Lower leg skin (tissue), 3 donors: ENCODE data around the gene KCNK7.

Source experiments
- CTCF ChIP-seq, 3 donors: fragments of 450-650 bp; IDR thresholded peaks; one replicate each; pipeline ENCODE4 v1.5.1; 2016; ENCODE audit warnings: antibody characterized with exemption in 3 of 3, mild to moderate bottlenecking in 3 of 3, moderate library complexity in 2 of 3
- POLR2A ChIP-seq, 2 donors: fragments of 450-650 bp; IDR thresholded peaks; one replicate each; pipeline ENCODE4 v1.6.1; 2016 to 2017; ENCODE audit warnings: antibody characterized with exemption in 2 of 2, mild to moderate bottlenecking in 1 of 2, moderate library complexity in 1 of 2

DNA sequence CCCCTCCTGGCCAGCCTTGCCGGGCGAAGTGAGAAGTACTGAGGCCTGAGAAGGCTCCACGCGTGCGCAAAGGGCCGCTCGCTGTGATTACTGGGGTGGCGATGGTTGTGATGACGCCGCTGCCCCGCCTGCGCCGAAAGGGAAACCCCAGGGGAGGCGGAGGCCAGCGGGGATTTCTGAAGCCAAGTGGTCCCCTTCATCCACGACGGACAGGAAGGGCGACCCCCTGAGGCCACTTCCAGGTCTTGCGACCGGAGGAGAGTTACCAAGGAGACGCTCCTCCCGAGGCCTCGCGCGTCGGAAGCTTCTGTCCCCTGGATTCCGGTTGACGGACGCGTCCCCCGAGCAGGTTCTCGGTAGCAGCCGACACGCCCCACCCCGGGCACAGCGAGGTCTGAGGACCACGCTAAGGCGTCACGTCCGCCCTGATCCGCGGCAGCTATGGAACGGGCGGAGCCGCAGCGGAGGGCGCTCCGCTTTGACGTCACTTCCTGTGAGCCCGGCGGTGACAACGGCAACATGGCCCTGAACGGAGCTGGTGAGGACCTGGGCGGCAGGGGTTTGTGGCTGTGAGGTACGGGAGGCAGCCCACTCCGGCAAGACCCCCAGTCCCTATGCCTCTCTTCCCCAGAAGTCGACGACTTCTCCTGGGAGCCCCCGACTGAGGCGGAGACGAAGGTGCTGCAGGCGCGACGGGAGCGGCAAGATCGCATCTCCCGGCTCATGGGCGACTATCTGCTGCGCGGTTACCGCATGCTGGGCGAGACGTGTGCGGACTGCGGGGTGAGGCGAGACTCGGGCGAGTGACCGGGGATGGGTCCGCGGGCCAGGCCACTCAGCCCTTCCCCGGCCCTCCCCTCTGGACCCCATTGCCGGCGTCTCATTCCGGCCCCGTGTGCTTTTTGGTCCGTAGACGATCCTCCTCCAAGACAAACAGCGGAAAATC, 25.4 kb downstream of the KCNK7 start, which contains the start of gene ZNRD2:
- TF ChIP-seq CTCF (IDR thresholded peaks at IDR 0.05) = no peak
- no peak for TF ChIP-seq POLR2A (IDR thresholded peaks at IDR 0.05)
